ENCODE measurements around the gene UVRAG.

DNA sequence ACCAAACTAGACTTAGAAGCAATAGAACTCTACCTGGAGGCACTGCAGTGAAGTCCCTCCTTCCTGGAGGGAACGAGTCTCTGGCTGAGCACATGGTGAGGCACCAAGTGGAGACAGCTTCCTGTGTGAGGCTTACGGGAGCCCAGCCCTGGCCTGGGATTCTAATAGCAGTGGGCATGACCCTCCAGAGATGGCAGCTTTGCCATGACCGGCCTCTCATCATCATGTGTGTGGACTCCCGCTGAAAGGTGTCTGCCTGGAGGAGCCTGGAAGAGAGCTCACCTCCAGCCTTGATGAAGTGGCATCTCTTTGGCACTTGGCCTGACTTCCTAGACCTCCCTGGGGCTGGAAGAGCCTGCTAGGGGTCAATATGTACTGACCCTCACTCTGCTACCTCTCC is 38.5 kb upstream of the UVRAG start:
- TF ChIP-seq YY1 (tag by site-specific recombination; IDR thresholded peaks at IDR 0.05) = no peak
- TF ChIP-seq, protein P1, sequence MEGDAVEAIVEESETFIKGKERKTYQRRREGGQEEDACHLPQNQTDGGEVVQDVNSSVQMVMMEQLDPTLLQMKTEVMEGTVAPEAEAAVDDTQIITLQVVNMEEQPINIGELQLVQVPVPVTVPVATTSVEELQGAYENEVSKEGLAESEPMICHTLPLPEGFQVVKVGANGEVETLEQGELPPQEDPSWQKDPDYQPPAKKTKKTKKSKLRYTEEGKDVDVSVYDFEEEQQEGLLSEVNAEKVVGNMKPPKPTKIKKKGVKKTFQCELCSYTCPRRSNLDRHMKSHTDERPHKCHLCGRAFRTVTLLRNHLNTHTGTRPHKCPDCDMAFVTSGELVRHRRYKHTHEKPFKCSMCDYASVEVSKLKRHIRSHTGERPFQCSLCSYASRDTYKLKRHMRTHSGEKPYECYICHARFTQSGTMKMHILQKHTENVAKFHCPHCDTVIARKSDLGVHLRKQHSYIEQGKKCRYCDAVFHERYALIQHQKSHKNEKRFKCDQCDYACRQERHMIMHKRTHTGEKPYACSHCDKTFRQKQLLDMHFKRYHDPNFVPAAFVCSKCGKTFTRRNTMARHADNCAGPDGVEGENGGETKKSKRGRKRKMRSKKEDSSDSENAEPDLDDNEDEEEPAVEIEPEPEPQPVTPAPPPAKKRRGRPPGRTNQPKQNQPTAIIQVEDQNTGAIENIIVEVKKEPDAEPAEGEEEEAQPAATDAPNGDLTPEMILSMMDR (tag by site-specific recombination; IDR thresholded peaks at IDR 0.05) = no peak
- TF ChIP-seq ZNF830 (tag by site-specific recombination; IDR thresholded peaks at IDR 0.05; ENCODE audit: low read depth) = no peak
- TF ChIP-seq, protein P2, sequence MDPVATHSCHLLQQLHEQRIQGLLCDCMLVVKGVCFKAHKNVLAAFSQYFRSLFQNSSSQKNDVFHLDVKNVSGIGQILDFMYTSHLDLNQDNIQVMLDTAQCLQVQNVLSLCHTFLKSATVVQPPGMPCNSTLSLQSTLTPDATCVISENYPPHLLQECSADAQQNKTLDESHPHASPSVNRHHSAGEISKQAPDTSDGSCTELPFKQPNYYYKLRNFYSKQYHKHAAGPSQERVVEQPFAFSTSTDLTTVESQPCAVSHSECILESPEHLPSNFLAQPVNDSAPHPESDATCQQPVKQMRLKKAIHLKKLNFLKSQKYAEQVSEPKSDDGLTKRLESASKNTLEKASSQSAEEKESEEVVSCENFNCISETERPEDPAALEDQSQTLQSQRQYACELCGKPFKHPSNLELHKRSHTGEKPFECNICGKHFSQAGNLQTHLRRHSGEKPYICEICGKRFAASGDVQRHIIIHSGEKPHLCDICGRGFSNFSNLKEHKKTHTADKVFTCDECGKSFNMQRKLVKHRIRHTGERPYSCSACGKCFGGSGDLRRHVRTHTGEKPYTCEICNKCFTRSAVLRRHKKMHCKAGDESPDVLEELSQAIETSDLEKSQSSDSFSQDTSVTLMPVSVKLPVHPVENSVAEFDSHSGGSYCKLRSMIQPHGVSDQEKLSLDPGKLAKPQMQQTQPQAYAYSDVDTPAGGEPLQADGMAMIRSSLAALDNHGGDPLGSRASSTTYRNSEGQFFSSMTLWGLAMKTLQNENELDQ (tag by site-specific recombination; IDR thresholded peaks at IDR 0.05; ENCODE audit: low read depth) = no peak
- no peak for TF ChIP-seq YY2 (tag by site-specific recombination; IDR thresholded peaks at IDR 0.05)
- no peak for TF ChIP-seq ZBTB21 (tag by site-specific recombination; IDR thresholded peaks at IDR 0.05)
- TF ChIP-seq ZNF184 (tag by site-specific recombination; IDR thresholded peaks at IDR 0.05) = no peak
- no peak for TF ChIP-seq ZNF423 (tag by site-specific recombination; IDR thresholded peaks at IDR 0.05)
- TF ChIP-seq ZIC2 (tag by site-specific recombination; IDR thresholded peaks at IDR 0.05) = no peak
- no peak for TF ChIP-seq ZNF707 (tag by site-specific recombination; IDR thresholded peaks at IDR 0.05)
- no peak for TF ChIP-seq ZNF239 (tag by site-specific recombination; IDR thresholded peaks at IDR 0.05)
- no peak for TF ChIP-seq ZFP3 (tag by site-specific recombination; IDR thresholded peaks at IDR 0.05; ENCODE audit: low read depth)
- TF ChIP-seq MZF1 (tag by site-specific recombination; IDR thresholded peaks at IDR 0.05; ENCODE audit: borderline replicate concordance) = no peak
- no peak for TF ChIP-seq ZNF555 (tag by site-specific recombination; conservative IDR thresholded peaks at IDR 0.05)

All from HEK293 (cell line).